A549 (cell line): Measurements from ENCODE around the gene COG5. TPM values are rescaled to one million over a fixed set of nuclear protein-coding genes. Genes with fewer than 3 reads are reported as not detected.

Experiments
- ATAC-seq, 2 experiments: fragments of 200-7000 bp in 1 of 2; fragments of >200 bp in 1 of 2; cut with Nextera tagmentation in 1 of 2; cut with Tn5 transposase in 1 of 2; 3 replicates each; pipeline versions ENCODE4 v1.8.0 to v1.9.1; 2018 to 2020; ENCODE audit warnings: mild to moderate bottlenecking in 1 of 2, moderate library complexity in 1 of 2
- CTCF ChIA-PET: fragments of 300-600 bp; sonication (Branson Sonifier 250); formaldehyde crosslinking; extraction: SDS; loops from one replicate; lab custom pipeline; 2021; ENCODE audit warnings: antibody characterized with exemption, inconsistent platforms; lab: Yijun Ruan, JAX
- POLR2A ChIA-PET: fragments of 350-600 bp; formaldehyde crosslinking; extraction: SDS; loops from one replicate; lab custom pipeline; 2021; ENCODE audit warnings: antibody characterized with exemption, inconsistent platforms; lab: Yijun Ruan, JAX
- DNase-seq, 2 experiments: peaks; one replicate each; pipeline versions ENCODE4 v3.0.0 to v3.0.0-alpha.2; 2011 to 2016; ENCODE audit warnings: low read depth in 1 of 2, low spot score in 1 of 2
- FAIRE-seq: peaks from 2 replicates; lab custom pipeline; 2011; peaks lifted over from hg19 to GRCh38; lab: Jason Lieb, UNC
- H3K27ac ChIP-seq, 2 experiments: fragments of >200 bp; sonication (Bioruptor Twin); formaldehyde crosslinking; 3 replicates each; pipeline ENCODE4 v1.5.1; 2016 to 2017
- H3K4me1 ChIP-seq: fragments of >200 bp; sonication (Bioruptor Twin); formaldehyde crosslinking; 3 replicates; pipeline ENCODE4 v1.6.1; 2016
- H3K4me2 ChIP-seq: fragments of >200 bp; sonication (Bioruptor Twin); formaldehyde crosslinking; 3 replicates; pipeline ENCODE4 v1.6.1; 2016
- H3K4me3 ChIP-seq: fragments of >200 bp; sonication (Bioruptor Twin); formaldehyde crosslinking; 3 replicates; pipeline ENCODE4 v1.5.1; 2016
- H3K9me3 ChIP-seq: fragments of >200 bp; sonication (Bioruptor Twin); formaldehyde crosslinking; 3 replicates; pipeline ENCODE4 v1.6.1; 2016
- BCL3 ChIP-seq: fragments of >200 bp; sonication (Bioruptor Twin); formaldehyde crosslinking; IDR thresholded peaks from 3 replicates; pipeline ENCODE4 v1.6.1; 2016
- CBX8 ChIP-seq: fragments of 200-600 bp; sonication (generic); IDR thresholded peaks from 2 replicates; pipeline ENCODE4 v1.6.1; 2016
- CEBPB ChIP-seq, 2 experiments: fragments of >200 bp in 1 of 2; sonication (Bioruptor Twin) in 1 of 2; formaldehyde crosslinking in 1 of 2; IDR thresholded peaks; 2 replicates each; pipeline ENCODE4 v1.6.1; 2012 to 2016
- FOSB ChIP-seq: fragments of 250-450 bp; sonication (Bioruptor Pico); IDR thresholded peaks from 2 replicates; pipeline ENCODE4 v1.5.0; 2020; ENCODE audit warnings: mild to moderate bottlenecking, moderate library complexity
- FOXS1 ChIP-seq: fragments of 250-450 bp; sonication (Bioruptor Pico); IDR thresholded peaks from 2 replicates; pipeline ENCODE4 v1.5.0; 2020; ENCODE audit warnings: mild to moderate bottlenecking, moderate library complexity
- HEYL ChIP-seq: fragments of 250-450 bp; sonication (Bioruptor Pico); IDR thresholded peaks from 2 replicates; pipeline ENCODE4 v1.8.0; 2021; ENCODE audit warnings: mild to moderate bottlenecking, moderate library complexity
- HOXB13 ChIP-seq: fragments of 250-450 bp; sonication (Bioruptor Pico); IDR thresholded peaks from 2 replicates; pipeline ENCODE4 v1.5.0; 2020; ENCODE audit warnings: low read depth, mild to moderate bottlenecking, moderate library complexity
- KDM5A ChIP-seq: fragments of 200-600 bp; sonication (generic); IDR thresholded peaks from 2 replicates; pipeline ENCODE4 v1.6.1; 2016; ENCODE audit warnings: antibody characterized with exemption, mild to moderate bottlenecking
- MAFK ChIP-seq: fragments of 450-650 bp; IDR thresholded peaks from 2 replicates; pipeline ENCODE4 v1.6.1; 2014; ENCODE audit not compliant: partially characterized antibody
- MAX ChIP-seq: IDR thresholded peaks from 2 replicates; pipeline ENCODE4 v1.6.1; 2012
- MYC ChIP-seq: IDR thresholded peaks from 2 replicates; pipeline ENCODE4 v1.6.1; 2012; ENCODE audit warnings: mild to moderate bottlenecking, inconsistent platforms, low read length, improper control_type of control experiment, borderline replicate concordance
- NR3C1 ChIP-seq: fragments of >200 bp; sonication (Bioruptor Twin); formaldehyde crosslinking; IDR thresholded peaks from 3 replicates; pipeline ENCODE4 v1.6.1; 2017
- PBX3 ChIP-seq: IDR thresholded peaks from 2 replicates; pipeline ENCODE4 v1.6.1; 2012
- PHF8 ChIP-seq: fragments of 200-600 bp; sonication (generic); IDR thresholded peaks from 2 replicates; pipeline ENCODE4 v1.6.1; 2016; ENCODE audit warnings: low read depth, mild to moderate bottlenecking, antibody characterized with exemption, moderate library complexity, borderline replicate concordance
- TP53 ChIP-seq: fragments of 250-450 bp; sonication (Bioruptor Pico); IDR thresholded peaks from 2 replicates; pipeline ENCODE4 v1.5.0; 2021; ENCODE audit warnings: mild to moderate bottlenecking, moderate library complexity
- ZFP36 ChIP-seq: fragments of 450-650 bp; IDR thresholded peaks from 2 replicates; pipeline ENCODE4 v1.6.1; 2014; ENCODE audit warnings: borderline replicate concordance; ENCODE audit not compliant: partially characterized antibody
- whole genome bisulfite sequencing: methylation state at CpG from one replicate; pipeline ENCODE4 v1.1.6; 2017; ENCODE audit errors: missing lambda C conversion rate; 5-methylcytosine and 5-hydroxymethylcytosine counted together
- polyA plus RNA-seq, 4 experiments: library from polyadenylated mRNA; depleted of rRNA in 3 of 4; stranded (reverse); fragments of >200 nt; fragmentation: RNase III in 1 of 4; extraction: RNeasy Plus Mini Kit Qiagen cat#74134 plus additional on column Dnase treatment in 1 of 4; gene quantifications; 2 replicates in 3 of 4; 3 replicates in 1 of 4; pipeline ENCODE4 v1.2.3, GENCODE V29; 2011 to 2017
- TF ChIP-seq, protein P1 (sequence below): fragments of 150-350 bp; IDR thresholded peaks from 2 replicates; pipeline ENCODE4 v1.6.1; 2014; ENCODE audit warnings: low read depth, mild to moderate bottlenecking, low read length

Gene COG5
- polyA plus RNA-seq, 2 of the 4 experiments (the other 2 are of a cell fraction), result 22.5 to 44.0 TPM

DNA sequence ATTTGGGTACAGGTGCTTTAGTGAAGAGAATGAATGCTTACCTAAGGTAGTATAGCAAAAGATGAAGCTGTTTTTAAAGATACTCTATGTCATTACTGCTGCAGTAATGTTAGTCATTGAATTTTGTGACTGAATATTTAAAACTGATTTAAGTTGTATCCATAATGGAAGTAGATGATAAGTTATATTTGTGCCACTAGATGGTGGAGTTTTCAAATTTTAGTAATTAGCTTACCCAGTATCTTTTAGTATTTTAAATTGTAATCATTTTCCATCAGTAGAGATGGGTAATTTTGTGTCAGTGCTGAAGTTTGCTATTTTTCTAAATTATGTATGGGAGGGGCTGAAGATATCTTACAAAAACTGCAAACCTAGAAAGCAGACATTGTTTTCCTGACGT lies 369.7 kb downstream of the COG5 start:
- TF ChIP-seq HOXB13 (CRISPR knock-in tag), result no peak
- Histone ChIP-seq H3K4me1 (no peaks in the 10 kb centered on the region), H3K4me2 (no peak overlapping the region), H3K27ac (no peak overlapping the region), H3K9me3 (no peaks in the 10 kb centered on the region), H3K4me3 (no peak overlapping the region)
- no peak for FAIRE-seq
- ChIA-PET CTCF (interaction anchor here (0.6 to 1.8 kb wide), 10 partner anchors 8 to 686 kb away, joined by 3 to 5 read pairs (median 3); no protein-coding TSS in a partner anchor), POLR2A (interaction anchor here (1.1 to 1.5 kb wide), 2 partner anchors 25 to 549 kb away, joined by 4 read pairs; partner anchors contain the start of gene HBP1)
- DNase-seq, result no peak
- no peak for ATAC-seq
- 95% methylated on average over 1 of the region's 1 CpG for WGBS

- Histone ChIP-seq H3K27ac (no peak overlapping the region), H3K4me1 (peaks cover 15% of the 10 kb centered on the region), H3K4me3 (no peak overlapping the region), H3K4me2 (no peak overlapping the region), H3K9me3 (no peaks in the 10 kb centered on the region)
- CTCF ChIA-PET, result interaction anchor here (1.0 to 2.2 kb wide), 2 partner anchors 11 to 21 kb away, joined by 3 to 8 read pairs; partner anchors contain the start of gene HBP1
- FAIRE-seq, result no peak
- 95% methylated on average over 2 of the region's 2 CpGs for WGBS
- POLR2A ChIA-PET, result no interaction called here
- DNase-seq, result no peak
- no peak for ATAC-seq
- TF ChIP-seq MAFK (peak; percentile 75), TP53 (CRISPR knock-in tag) (no peak)
Measured at GRCh38 chr7:107190090-107190489, 373.6 kb downstream of the COG5 start.

GRCh38 chr7:107187774-107188173 lies 375.9 kb downstream of the COG5 start:
- WGBS, result 92% methylated on average over 2 of the region's 2 CpGs
- Histone ChIP-seq H3K4me1 (peaks cover 19% of the 10 kb centered on the region), H3K4me2 (no peak overlapping the region), H3K9me3 (no peaks in the 10 kb centered on the region)
- DNase-seq (no peak), ATAC-seq (no peak)
- CTCF ChIA-PET, result interaction anchor here (0.5 to 0.9 kb wide), 2 partner anchors 11 to 355 kb away, joined by 3 to 4 read pairs; no protein-coding TSS in a partner anchor
- TF ChIP-seq HEYL (no peak), MYC (no peak), MAFK (no peak), NR3C1 (no peak), FOSB (CRISPR knock-in tag) (no peak), CBX8 (no peak), KDM5A (no peak), PHF8 (no peak), ZFP36 (no peak), PBX3 (no peak)
- TF ChIP-seq, protein P1, sequence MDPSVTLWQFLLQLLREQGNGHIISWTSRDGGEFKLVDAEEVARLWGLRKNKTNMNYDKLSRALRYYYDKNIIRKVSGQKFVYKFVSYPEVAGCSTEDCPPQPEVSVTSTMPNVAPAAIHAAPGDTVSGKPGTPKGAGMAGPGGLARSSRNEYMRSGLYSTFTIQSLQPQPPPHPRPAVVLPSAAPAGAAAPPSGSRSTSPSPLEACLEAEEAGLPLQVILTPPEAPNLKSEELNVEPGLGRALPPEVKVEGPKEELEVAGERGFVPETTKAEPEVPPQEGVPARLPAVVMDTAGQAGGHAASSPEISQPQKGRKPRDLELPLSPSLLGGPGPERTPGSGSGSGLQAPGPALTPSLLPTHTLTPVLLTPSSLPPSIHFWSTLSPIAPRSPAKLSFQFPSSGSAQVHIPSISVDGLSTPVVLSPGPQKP, result no peak
- TF ChIP-seq, all 56 proteins: peak for 0
- no peak for FAIRE-seq
- Histone ChIP-seq H3K4me3 (no peak overlapping the region), H3K27ac (no peak overlapping the region)
- POLR2A ChIA-PET, result no interaction called here

DNA sequence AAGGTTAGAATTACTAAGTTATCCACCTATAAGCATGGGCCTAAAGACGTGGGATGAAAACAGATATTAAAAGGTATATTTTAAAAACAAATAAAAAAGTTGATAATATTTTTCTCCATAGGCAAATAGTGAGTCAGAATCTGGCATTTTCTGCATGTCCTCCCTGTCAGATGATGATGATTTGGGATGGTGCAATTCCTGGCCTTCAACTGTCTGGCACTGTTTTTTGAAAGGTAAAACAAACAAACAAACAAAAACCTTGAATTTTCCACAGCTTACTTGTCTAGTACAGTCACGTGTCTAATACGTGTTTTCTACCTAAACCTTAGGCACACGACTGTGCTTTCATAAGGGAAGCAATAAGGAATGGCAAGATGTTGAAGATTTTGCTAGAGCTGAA lies 377.5 kb downstream of the COG5 start:
- Histone ChIP-seq H3K4me2 (peak overlapping the region; percentile 30), H3K27ac (no peak overlapping the region), H3K4me3 (no peak overlapping the region), H3K4me1 (peaks cover 19% of the 10 kb centered on the region), H3K9me3 (no peaks in the 10 kb centered on the region)
- peak in 1 of 2 experiments; percentile 38; a peak in 2 of 6 replicates for ATAC-seq
- POLR2A ChIA-PET, result interaction anchor here (0.7 kb wide), 1 partner anchor 10 kb away, joined by 10 read pairs; no protein-coding TSS in a partner anchor
- CTCF ChIA-PET, result interaction anchor here (1.2 kb wide), 1 partner anchor 393 kb away, joined by 3 read pairs; no protein-coding TSS in a partner anchor
- WGBS, result 65% methylated on average over 4 of the region's 4 CpGs
- TF ChIP-seq CEBPB (IDR thresholded peaks at IDR 0.05) (peak in 1 of 2 experiments; percentile 45; a peak in 1 of 4 replicates), BCL3 (no peak), MAX (no peak), FOXS1 (CRISPR knock-in tag) (no peak)
- FAIRE-seq, result no peak
- DNase-seq, result no peak
